HCT116 (cell line): ENCODE data around the gene GUK1. TPM values are rescaled to one million over a fixed set of nuclear protein-coding genes. Genes with fewer than 3 reads are reported as not detected.

Source experiments
- ATAC-seq: fragments of 200-7000 bp; cut with Tn5 transposase; 2 replicates; pipeline ENCODE4 v1.9.1; 2020; ENCODE audit warnings: mild to moderate bottlenecking, moderate library complexity
- BruUV-seq: library from RNA; stranded (reverse); fragments of 400-500 nt; replicated peaks from 2 replicates; lab custom pipeline; 2021; lab: Mats Ljungman, UMichigan
- CTCF ChIA-PET: fragments of 300-600 bp; sonication (Branson Sonifier 250); formaldehyde crosslinking; loops from one replicate; lab custom pipeline; 2021; ENCODE audit warnings: antibody characterized with exemption; lab: Charles Lee
- POLR2A ChIA-PET: fragments of 300-600, 350-600 bp; sonication (Branson Sonifier 250); formaldehyde crosslinking; loops from one replicate; lab custom pipeline; 2021; ENCODE audit warnings: antibody characterized with exemption; lab: Charles Lee
- RAD21 ChIA-PET, 2 experiments: fragments of 300-600 bp; sonication (Branson Sonifier 250); formaldehyde crosslinking; loops; one replicate each; lab custom pipeline; 2023; ENCODE audit warnings: low total read pairs in 2 of 2; ENCODE audit not compliant: uncharacterized antibody in 2 of 2, unreplicated experiment in 2 of 2, low non-redundant PET in 1 of 2; lab: Charles Lee
- DNase-seq: peaks from one replicate; pipeline ENCODE4 v3.0.0-alpha.2; 2010; ENCODE audit warnings: low read depth, low spot score
- H2AFZ ChIP-seq: fragments of 200-600 bp; shearing (Covaris generic), sonication (generic); 2 replicates; pipeline ENCODE4 v1.6.1; 2017; ENCODE audit warnings: low read depth, mixed run types, mixed read lengths, antibody characterized with exemption, low read length; ENCODE audit not compliant: poor library complexity, severe bottlenecking
- H3K27ac ChIP-seq: 2 replicates; pipeline ENCODE4 v1.5.1; 2012; ENCODE audit warnings: low read depth, low read length
- H3K27me3 ChIP-seq: fragments of 200-600 bp; sonication (generic); 2 replicates; pipeline ENCODE4 v1.6.1; 2016; ENCODE audit warnings: mixed run types, low read length, mixed read lengths; ENCODE audit not compliant: insufficient read depth
- H3K36me3 ChIP-seq, 2 experiments: fragments of 200-500 bp in 1 of 2; fragments of 200-600 bp in 1 of 2; sonication (Bioruptor generic) in 1 of 2; sonication (generic) in 1 of 2; 2 replicates each; pipeline versions ENCODE4 v1.5.1 to v1.6.1; 2014 to 2016; ENCODE audit warnings: low read length in 2 of 2, inconsistent platforms in 1 of 2, mixed read lengths in 1 of 2, mixed run types in 1 of 2; ENCODE audit not compliant: insufficient read depth in 2 of 2, control insufficient read depth in 1 of 2
- H3K4me1 ChIP-seq, 2 experiments: fragments of 200-600 bp in 1 of 2; sonication (generic) in 1 of 2; 2 replicates each; pipeline versions ENCODE4 v1.5.1 to v1.6.1; 2012 to 2017; ENCODE audit warnings: low read length in 2 of 2, inconsistent platforms in 1 of 2, mild to moderate bottlenecking in 1 of 2, mixed read lengths in 1 of 2, mixed run types in 1 of 2, moderate library complexity in 1 of 2; ENCODE audit not compliant: insufficient read depth in 2 of 2, control insufficient read depth in 1 of 2
- H3K4me2 ChIP-seq: fragments of 200-600 bp; sonication (generic); 2 replicates; pipeline ENCODE4 v1.6.1; 2017; ENCODE audit warnings: mixed run types, low read length, mixed read lengths
- H3K4me3 ChIP-seq, 2 experiments: fragments of 200-600 bp in 1 of 2; sonication (generic) in 1 of 2; replicated peaks in 1 of 2; 2 replicates each; pipeline ENCODE4 v1.5.1; 2011 to 2016; ENCODE audit warnings: low read length in 2 of 2, control low read depth in 1 of 2, low read depth in 1 of 2, mild to moderate bottlenecking in 1 of 2, mixed read lengths in 1 of 2, mixed run types in 1 of 2
- H3K79me2 ChIP-seq: fragments of 200-600 bp; sonication (generic); 2 replicates; pipeline ENCODE4 v1.6.1; 2017; ENCODE audit warnings: mild to moderate bottlenecking, mixed run types, low read length, moderate library complexity, mixed read lengths; ENCODE audit not compliant: insufficient read depth
- H3K9ac ChIP-seq: fragments of 200-600 bp; sonication (generic); 2 replicates; pipeline ENCODE4 v1.6.1; 2016; ENCODE audit warnings: low read length, mixed read lengths
- H3K9me2 ChIP-seq: fragments of 200-600 bp; sonication (generic), shearing (Covaris generic); 2 replicates; pipeline ENCODE4 v1.6.1; 2017; ENCODE audit warnings: mixed run types, mild to moderate bottlenecking, moderate library complexity; ENCODE audit not compliant: insufficient read depth
- H3K9me3 ChIP-seq, 2 experiments: fragments of 200-500 bp in 1 of 2; fragments of 200-600 bp in 1 of 2; sonication (Bioruptor generic) in 1 of 2; sonication (generic) in 1 of 2; 2 replicates each; pipeline ENCODE4 v1.6.1; 2014 to 2017; ENCODE audit warnings: low read length in 2 of 2, mixed read lengths in 2 of 2, inconsistent platforms in 1 of 2, low read depth in 1 of 2, mild to moderate bottlenecking in 1 of 2, mixed run types in 1 of 2, moderate library complexity in 1 of 2; ENCODE audit not compliant: control insufficient read depth in 1 of 2, insufficient read depth in 1 of 2
- H4K20me1 ChIP-seq: fragments of 200-600 bp; sonication (generic), shearing (Covaris generic); 2 replicates; pipeline ENCODE4 v1.6.1; 2017; ENCODE audit warnings: mixed run types, mild to moderate bottlenecking, moderate library complexity; ENCODE audit not compliant: insufficient read depth
- ATF3 ChIP-seq: IDR thresholded peaks from 2 replicates; pipeline ENCODE4 v1.6.1; 2012
- CEBPB ChIP-seq: IDR thresholded peaks from 2 replicates; pipeline ENCODE4 v1.6.1; 2012; ENCODE audit warnings: low read depth
- EGR1 ChIP-seq: IDR thresholded peaks from 2 replicates; pipeline ENCODE4 v1.6.1; 2012; ENCODE audit warnings: low read depth
- ELF1 ChIP-seq: IDR thresholded peaks from 2 replicates; pipeline ENCODE4 v1.6.1; 2012; ENCODE audit warnings: low read depth, borderline replicate concordance
- EZH2 ChIP-seq: fragments of 200-600 bp; sonication (generic); IDR thresholded peaks from 2 replicates; pipeline ENCODE4 v1.6.1; 2017; ENCODE audit warnings: antibody characterized with exemption, mixed run types
- EZH2phosphoT487 ChIP-seq: fragments of 200-600 bp; IDR thresholded peaks from 2 replicates; pipeline ENCODE4 v1.6.1; 2018; ENCODE audit warnings: antibody characterized with exemption, borderline replicate concordance
- FOSL1 ChIP-seq: IDR thresholded peaks from 2 replicates; pipeline ENCODE4 v1.6.1; 2012; ENCODE audit warnings: low read depth
- JUND ChIP-seq: IDR thresholded peaks from 2 replicates; pipeline ENCODE4 v1.6.1; 2012
- MAX ChIP-seq: IDR thresholded peaks from 2 replicates; pipeline ENCODE4 v1.6.1; 2012
- POLR2A ChIP-seq: IDR thresholded peaks from 2 replicates; pipeline ENCODE4 v1.7.0; 2011; ENCODE audit warnings: borderline replicate concordance; ENCODE audit not compliant: insufficient read depth, insufficient read length; ENCODE audit errors: extremely low read depth
- POLR2AphosphoS5 ChIP-seq: IDR thresholded peaks from 2 replicates; pipeline ENCODE4 v1.6.1; 2011; ENCODE audit warnings: mild to moderate bottlenecking, low read depth, low read length, moderate library complexity
- RAD21 ChIP-seq: IDR thresholded peaks from 2 replicates; pipeline ENCODE4 v1.6.1; 2012; ENCODE audit warnings: low read depth, mild to moderate bottlenecking
- SIN3A ChIP-seq: IDR thresholded peaks from 2 replicates; pipeline ENCODE4 v1.6.1; 2012; ENCODE audit warnings: low read depth
- TCF7L2 ChIP-seq: IDR thresholded peaks from 2 replicates; pipeline ENCODE4 v1.7.0; 2011; ENCODE audit warnings: borderline replicate concordance, inconsistent platforms; ENCODE audit not compliant: insufficient read depth, insufficient read length; ENCODE audit errors: extremely low read depth
- YY1 ChIP-seq: IDR thresholded peaks from 2 replicates; pipeline ENCODE4 v1.6.1; 2011; ENCODE audit warnings: low read length, low read depth, moderate library complexity, mild to moderate bottlenecking; ENCODE audit not compliant: insufficient replicate concordance; ENCODE audit errors: extremely low read depth
- ZNF274 ChIP-seq: fragments of 200-500 bp; sonication (Bioruptor generic); IDR thresholded peaks from 2 replicates; pipeline ENCODE4 v1.6.1; 2014; ENCODE audit warnings: mild to moderate bottlenecking, low read depth, low read length, inconsistent platforms
- intact Hi-C: fragments of 100-400 bp; cut with micrococcal nuclease; formaldehyde crosslinking; loops from 2 replicates; pipeline ENCODE4 v1.10.0; 2022
- total RNA-seq: library from RNA; stranded (reverse); gene quantifications from one replicate; pipeline ENCODE4 v1.2.1, GENCODE V29; 2021; ENCODE audit not compliant: unreplicated experiment
- TF ChIP-seq, protein P1 (sequence below), 3 experiments: fragments of 200-600 bp in 1 of 3; sonication (generic) in 1 of 3; IDR thresholded peaks in 2 of 3; conservative IDR thresholded peaks in 1 of 3; 2 replicates each; pipeline ENCODE4 v1.5.1; 2012 to 2017; ENCODE audit warnings: low read depth in 2 of 3, low read length in 2 of 3, antibody characterized with exemption in 1 of 3, borderline replicate concordance in 1 of 3, control low read depth in 1 of 3, mild to moderate bottlenecking in 1 of 3, mixed read lengths in 1 of 3, mixed run types in 1 of 3, moderate library complexity in 1 of 3; ENCODE audit not compliant: insufficient read depth in 1 of 3
- TF ChIP-seq, protein P2 (sequence below): IDR thresholded peaks from 2 replicates; pipeline ENCODE4 v1.6.1; 2012; ENCODE audit warnings: low read depth

The GUK1 gene
- total RNA-seq, 1 experiment from 2014 or later = 145 TPM

GRCh38 chr1:228164561-228165371, 24.7 kb downstream of the GUK1 start:
- DNase-seq (no peak), ATAC-seq (peak; percentile 0)
- ChIA-PET CTCF (interaction anchor here (0.6 to 3.6 kb wide), 13 partner anchors 9 to 166 kb away, joined by 3 to 15 read pairs (median 4); no protein-coding TSS in a partner anchor), POLR2A (interaction anchor here (1.0 to 1.6 kb wide), 6 partner anchors 9 to 29 kb away, joined by 3 to 12 read pairs (median 4); no protein-coding TSS in a partner anchor), RAD21 (interaction anchor here in 1 of 2 experiments (1.5 kb wide), 1 partner anchor 9 kb away, joined by 4 read pairs; no protein-coding TSS in a partner anchor)
- TSS peak; percentile 97 for BruUV-seq
- TF ChIP-seq EZH2 (no peak), ATF3 (no peak), POLR2AphosphoS5 (no peak), EGR1 (no peak), ELF1 (no peak), SIN3A (no peak; the same call in 1 of the 2 replicates), TCF7L2 (no peak), CEBPB (no peak), POLR2A (no peak), EZH2phosphoT487 (no peak), ZNF274 (no peak), RAD21 (no peak), FOSL1 (no peak), YY1 (no peak), MAX (no peak), JUND (no peak)
- TF ChIP-seq, protein P1, sequence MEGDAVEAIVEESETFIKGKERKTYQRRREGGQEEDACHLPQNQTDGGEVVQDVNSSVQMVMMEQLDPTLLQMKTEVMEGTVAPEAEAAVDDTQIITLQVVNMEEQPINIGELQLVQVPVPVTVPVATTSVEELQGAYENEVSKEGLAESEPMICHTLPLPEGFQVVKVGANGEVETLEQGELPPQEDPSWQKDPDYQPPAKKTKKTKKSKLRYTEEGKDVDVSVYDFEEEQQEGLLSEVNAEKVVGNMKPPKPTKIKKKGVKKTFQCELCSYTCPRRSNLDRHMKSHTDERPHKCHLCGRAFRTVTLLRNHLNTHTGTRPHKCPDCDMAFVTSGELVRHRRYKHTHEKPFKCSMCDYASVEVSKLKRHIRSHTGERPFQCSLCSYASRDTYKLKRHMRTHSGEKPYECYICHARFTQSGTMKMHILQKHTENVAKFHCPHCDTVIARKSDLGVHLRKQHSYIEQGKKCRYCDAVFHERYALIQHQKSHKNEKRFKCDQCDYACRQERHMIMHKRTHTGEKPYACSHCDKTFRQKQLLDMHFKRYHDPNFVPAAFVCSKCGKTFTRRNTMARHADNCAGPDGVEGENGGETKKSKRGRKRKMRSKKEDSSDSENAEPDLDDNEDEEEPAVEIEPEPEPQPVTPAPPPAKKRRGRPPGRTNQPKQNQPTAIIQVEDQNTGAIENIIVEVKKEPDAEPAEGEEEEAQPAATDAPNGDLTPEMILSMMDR (IDR thresholded peaks at IDR 0.05 in 2 of 3, conservative IDR thresholded peaks at IDR 0.05 in 1 of 3; ENCODE audit: borderline replicate concordance in 1 of 3, insufficient read depth in 1 of 3, low read depth in 2 of 3, low read length in 2 of 3) = no peak
- TF ChIP-seq, protein P2, sequence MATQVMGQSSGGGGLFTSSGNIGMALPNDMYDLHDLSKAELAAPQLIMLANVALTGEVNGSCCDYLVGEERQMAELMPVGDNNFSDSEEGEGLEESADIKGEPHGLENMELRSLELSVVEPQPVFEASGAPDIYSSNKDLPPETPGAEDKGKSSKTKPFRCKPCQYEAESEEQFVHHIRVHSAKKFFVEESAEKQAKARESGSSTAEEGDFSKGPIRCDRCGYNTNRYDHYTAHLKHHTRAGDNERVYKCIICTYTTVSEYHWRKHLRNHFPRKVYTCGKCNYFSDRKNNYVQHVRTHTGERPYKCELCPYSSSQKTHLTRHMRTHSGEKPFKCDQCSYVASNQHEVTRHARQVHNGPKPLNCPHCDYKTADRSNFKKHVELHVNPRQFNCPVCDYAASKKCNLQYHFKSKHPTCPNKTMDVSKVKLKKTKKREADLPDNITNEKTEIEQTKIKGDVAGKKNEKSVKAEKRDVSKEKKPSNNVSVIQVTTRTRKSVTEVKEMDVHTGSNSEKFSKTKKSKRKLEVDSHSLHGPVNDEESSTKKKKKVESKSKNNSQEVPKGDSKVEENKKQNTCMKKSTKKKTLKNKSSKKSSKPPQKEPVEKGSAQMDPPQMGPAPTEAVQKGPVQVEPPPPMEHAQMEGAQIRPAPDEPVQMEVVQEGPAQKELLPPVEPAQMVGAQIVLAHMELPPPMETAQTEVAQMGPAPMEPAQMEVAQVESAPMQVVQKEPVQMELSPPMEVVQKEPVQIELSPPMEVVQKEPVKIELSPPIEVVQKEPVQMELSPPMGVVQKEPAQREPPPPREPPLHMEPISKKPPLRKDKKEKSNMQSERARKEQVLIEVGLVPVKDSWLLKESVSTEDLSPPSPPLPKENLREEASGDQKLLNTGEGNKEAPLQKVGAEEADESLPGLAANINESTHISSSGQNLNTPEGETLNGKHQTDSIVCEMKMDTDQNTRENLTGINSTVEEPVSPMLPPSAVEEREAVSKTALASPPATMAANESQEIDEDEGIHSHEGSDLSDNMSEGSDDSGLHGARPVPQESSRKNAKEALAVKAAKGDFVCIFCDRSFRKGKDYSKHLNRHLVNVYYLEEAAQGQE = no peak
- Histone ChIP-seq H3K36me3 (no peaks in the 10 kb centered on the region), H2AFZ (no peak overlapping the region), H4K20me1 (no peaks in the 10 kb centered on the region), H3K79me2 (peaks cover 29% of the 10 kb centered on the region), H3K4me1 (peaks cover 10 to 39% of the 10 kb centered on the region in 2 experiments), H3K4me2 (peak overlapping the region; percentile 98), H3K9me2 (no peaks in the 10 kb centered on the region), H3K27me3 (no peaks in the 10 kb centered on the region), H3K27ac (peak overlapping the region; percentile 68), H3K4me3 (peak overlapping the region; percentile 68 to 76), H3K9me3 (no peaks in the 10 kb centered on the region), H3K9ac (peak overlapping the region; percentile 85)
- intact Hi-C loops = loop anchor here (1.0 kb wide), 1 partner anchor 24 kb away; the partner anchor contains the start of gene GUK1
